H1 (cell line): ENCODE data around the gene COX14. TPM values are rescaled to one million over a fixed set of nuclear protein-coding genes. Genes with fewer than 3 reads are reported as not detected.

ENCODE experiments used
- MAFK ChIP-seq: IDR thresholded peaks from 2 replicates; pipeline ENCODE4 v1.6.1; 2012; ENCODE audit warnings: low read depth, mild to moderate bottlenecking, improper control_type of control experiment, low read length
- polyA plus RNA-seq, 7 experiments: library from polyadenylated mRNA; depleted of rRNA in 3 of 7; stranded (reverse) in 5 of 7; unstranded in 2 of 7; fragments of >200 nt in 5 of 7; fragments of 200-250 nt in 2 of 7; gene quantifications; 1 replicate in 5 of 7; 2 replicates in 1 of 7; 4 replicates in 1 of 7; pipeline versions ENCODE4 v1.2.1 to v1.2.3, GENCODE V29; 2011 to 2013; ENCODE audit warnings: missing spikeins in 2 of 7, mixed read lengths in 2 of 7
- total RNA-seq: library from RNA; stranded (reverse); fragmentation: NEBNext Ultra II Directional; extraction: Animal tissue kit (Norgen Biotek cat#: 25700); gene quantifications from 2 replicates; pipeline ENCODE4 v1.2.1, GENCODE V29; 2021
- TF ChIP-seq, protein P1 (sequence below): fragments of 300-600 bp; sonication (generic); IDR thresholded peaks from 2 replicates; pipeline ENCODE4 v1.7.1; 2012; ENCODE audit warnings: low read length, moderate library complexity, mild to moderate bottlenecking, inconsistent platforms; ENCODE audit not compliant: insufficient replicate concordance

Gene COX14
- total and polyA plus RNA-seq, 2 of the 8 experiments (the other 6 are each of a cell fraction or from before 2014, with no cell fraction given), result 40.1 to 102 TPM

DNA sequence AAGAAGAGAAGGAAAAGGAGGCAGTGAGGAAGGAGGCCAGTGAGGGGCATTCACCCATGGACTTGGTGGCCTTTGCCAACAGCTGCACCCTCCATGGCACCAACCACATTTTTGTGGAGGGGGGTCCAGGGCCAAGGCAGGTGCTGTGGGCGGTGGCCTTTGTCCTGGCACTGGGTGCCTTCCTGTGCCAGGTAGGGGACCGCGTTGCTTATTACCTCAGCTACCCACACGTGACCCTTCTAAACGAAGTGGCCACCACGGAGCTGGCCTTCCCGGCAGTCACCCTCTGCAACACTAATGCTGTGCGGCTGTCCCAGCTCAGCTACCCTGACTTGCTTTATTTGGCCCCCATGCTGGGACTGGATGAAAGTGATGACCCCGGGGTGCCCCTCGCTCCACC, 38.3 kb upstream of the COX14 start (continued):
- TF ChIP-seq, protein P1, sequence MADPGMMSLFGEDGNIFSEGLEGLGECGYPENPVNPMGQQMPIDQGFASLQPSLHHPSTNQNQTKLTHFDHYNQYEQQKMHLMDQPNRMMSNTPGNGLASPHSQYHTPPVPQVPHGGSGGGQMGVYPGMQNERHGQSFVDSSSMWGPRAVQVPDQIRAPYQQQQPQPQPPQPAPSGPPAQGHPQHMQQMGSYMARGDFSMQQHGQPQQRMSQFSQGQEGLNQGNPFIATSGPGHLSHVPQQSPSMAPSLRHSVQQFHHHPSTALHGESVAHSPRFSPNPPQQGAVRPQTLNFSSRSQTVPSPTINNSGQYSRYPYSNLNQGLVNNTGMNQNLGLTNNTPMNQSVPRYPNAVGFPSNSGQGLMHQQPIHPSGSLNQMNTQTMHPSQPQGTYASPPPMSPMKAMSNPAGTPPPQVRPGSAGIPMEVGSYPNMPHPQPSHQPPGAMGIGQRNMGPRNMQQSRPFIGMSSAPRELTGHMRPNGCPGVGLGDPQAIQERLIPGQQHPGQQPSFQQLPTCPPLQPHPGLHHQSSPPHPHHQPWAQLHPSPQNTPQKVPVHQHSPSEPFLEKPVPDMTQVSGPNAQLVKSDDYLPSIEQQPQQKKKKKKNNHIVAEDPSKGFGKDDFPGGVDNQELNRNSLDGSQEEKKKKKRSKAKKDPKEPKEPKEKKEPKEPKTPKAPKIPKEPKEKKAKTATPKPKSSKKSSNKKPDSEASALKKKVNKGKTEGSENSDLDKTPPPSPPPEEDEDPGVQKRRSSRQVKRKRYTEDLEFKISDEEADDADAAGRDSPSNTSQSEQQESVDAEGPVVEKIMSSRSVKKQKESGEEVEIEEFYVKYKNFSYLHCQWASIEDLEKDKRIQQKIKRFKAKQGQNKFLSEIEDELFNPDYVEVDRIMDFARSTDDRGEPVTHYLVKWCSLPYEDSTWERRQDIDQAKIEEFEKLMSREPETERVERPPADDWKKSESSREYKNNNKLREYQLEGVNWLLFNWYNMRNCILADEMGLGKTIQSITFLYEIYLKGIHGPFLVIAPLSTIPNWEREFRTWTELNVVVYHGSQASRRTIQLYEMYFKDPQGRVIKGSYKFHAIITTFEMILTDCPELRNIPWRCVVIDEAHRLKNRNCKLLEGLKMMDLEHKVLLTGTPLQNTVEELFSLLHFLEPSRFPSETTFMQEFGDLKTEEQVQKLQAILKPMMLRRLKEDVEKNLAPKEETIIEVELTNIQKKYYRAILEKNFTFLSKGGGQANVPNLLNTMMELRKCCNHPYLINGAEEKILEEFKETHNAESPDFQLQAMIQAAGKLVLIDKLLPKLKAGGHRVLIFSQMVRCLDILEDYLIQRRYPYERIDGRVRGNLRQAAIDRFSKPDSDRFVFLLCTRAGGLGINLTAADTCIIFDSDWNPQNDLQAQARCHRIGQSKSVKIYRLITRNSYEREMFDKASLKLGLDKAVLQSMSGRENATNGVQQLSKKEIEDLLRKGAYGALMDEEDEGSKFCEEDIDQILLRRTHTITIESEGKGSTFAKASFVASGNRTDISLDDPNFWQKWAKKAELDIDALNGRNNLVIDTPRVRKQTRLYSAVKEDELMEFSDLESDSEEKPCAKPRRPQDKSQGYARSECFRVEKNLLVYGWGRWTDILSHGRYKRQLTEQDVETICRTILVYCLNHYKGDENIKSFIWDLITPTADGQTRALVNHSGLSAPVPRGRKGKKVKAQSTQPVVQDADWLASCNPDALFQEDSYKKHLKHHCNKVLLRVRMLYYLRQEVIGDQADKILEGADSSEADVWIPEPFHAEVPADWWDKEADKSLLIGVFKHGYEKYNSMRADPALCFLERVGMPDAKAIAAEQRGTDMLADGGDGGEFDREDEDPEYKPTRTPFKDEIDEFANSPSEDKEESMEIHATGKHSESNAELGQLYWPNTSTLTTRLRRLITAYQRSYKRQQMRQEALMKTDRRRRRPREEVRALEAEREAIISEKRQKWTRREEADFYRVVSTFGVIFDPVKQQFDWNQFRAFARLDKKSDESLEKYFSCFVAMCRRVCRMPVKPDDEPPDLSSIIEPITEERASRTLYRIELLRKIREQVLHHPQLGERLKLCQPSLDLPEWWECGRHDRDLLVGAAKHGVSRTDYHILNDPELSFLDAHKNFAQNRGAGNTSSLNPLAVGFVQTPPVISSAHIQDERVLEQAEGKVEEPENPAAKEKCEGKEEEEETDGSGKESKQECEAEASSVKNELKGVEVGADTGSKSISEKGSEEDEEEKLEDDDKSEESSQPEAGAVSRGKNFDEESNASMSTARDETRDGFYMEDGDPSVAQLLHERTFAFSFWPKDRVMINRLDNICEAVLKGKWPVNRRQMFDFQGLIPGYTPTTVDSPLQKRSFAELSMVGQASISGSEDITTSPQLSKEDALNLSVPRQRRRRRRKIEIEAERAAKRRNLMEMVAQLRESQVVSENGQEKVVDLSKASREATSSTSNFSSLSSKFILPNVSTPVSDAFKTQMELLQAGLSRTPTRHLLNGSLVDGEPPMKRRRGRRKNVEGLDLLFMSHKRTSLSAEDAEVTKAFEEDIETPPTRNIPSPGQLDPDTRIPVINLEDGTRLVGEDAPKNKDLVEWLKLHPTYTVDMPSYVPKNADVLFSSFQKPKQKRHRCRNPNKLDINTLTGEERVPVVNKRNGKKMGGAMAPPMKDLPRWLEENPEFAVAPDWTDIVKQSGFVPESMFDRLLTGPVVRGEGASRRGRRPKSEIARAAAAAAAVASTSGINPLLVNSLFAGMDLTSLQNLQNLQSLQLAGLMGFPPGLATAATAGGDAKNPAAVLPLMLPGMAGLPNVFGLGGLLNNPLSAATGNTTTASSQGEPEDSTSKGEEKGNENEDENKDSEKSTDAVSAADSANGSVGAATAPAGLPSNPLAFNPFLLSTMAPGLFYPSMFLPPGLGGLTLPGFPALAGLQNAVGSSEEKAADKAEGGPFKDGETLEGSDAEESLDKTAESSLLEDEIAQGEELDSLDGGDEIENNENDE, result no peak
- TF ChIP-seq MAFK, result no peak
